Ascending aorta (tissue), 2 donors: ENCODE results near the gene COL20A1. TPM values are rescaled to one million over a fixed set of nuclear protein-coding genes. Genes with fewer than 3 reads are reported as not detected.

ENCODE experiments used
- DNase-seq, 2 donors: peaks; one replicate each; pipeline ENCODE4 v3.0.0-alpha.2; 2019; ENCODE audit warnings: low spot score in 2 of 2
- H3K27ac ChIP-seq, 2 donors: fragments of 200-600 bp; sonication (generic); one replicate each; pipeline ENCODE4 v1.5.1; 2016 to 2017; ENCODE audit warnings: mild to moderate bottlenecking in 1 of 2
- H3K27me3 ChIP-seq: fragments of 200-600 bp; sonication (generic); one replicate; pipeline ENCODE4 v1.5.1; 2017
- H3K36me3 ChIP-seq, 2 donors: fragments of 200-600 bp; sonication (generic); one replicate each; pipeline ENCODE4 v1.5.1; 2016
- H3K4me1 ChIP-seq, 2 donors: fragments of 200-600 bp; sonication (generic); one replicate each; pipeline ENCODE4 v1.5.1; 2016 to 2017; ENCODE audit warnings: mild to moderate bottlenecking in 1 of 2
- H3K4me3 ChIP-seq, 2 donors: fragments of 200-600 bp; sonication (generic); one replicate each; pipeline ENCODE4 v1.5.1; 2016 to 2017; ENCODE audit warnings: mild to moderate bottlenecking in 1 of 2
- H3K9me3 ChIP-seq, 2 donors: fragments of 200-600 bp; sonication (generic); one replicate each; pipeline ENCODE4 v1.5.1; 2016
- CTCF ChIP-seq, 3 experiments: fragments of 200-600 bp in 2 of 3; fragments of 450-650 bp in 1 of 3; sonication (generic) in 2 of 3; IDR thresholded peaks; one replicate each; pipeline ENCODE4 v1.5.1; 2016 to 2019; ENCODE audit warnings: antibody characterized with exemption in 3 of 3, mild to moderate bottlenecking in 1 of 3, moderate library complexity in 1 of 3
- intact Hi-C: fragments of 100-400 bp; cut with DNase I; formaldehyde crosslinking; loops from one replicate; pipeline ENCODE4 v1.15.1; 2023
- total RNA-seq: library from RNA; depleted of rRNA; stranded (reverse); fragments of >200 nt; gene quantifications from one replicate; pipeline ENCODE4 v1.1.0, GENCODE V29; 2016

COL20A1 gene
- not detected for total RNA-seq

DNA sequence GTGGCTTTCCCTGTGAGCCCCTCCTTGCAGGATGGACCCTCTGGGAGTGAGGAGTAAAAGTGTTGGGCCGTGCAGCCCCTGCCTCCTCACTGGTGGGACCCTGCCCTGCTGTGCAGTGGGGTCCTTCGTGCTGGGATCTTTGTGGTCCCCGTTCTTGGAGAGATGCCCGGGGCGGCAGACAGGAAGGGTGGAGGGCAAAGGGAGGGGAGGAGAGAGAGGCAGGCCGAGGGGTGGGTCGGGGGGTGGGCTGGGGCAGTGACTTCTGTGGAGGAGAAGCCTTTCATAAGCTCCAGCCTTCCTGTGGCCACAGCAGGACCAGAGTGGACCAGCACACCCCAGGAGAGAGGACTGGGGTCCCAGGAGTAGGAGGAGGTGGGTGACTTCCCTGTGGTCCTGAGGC is at the start of gene COL20A1:
Gene COL20A1, plus strand, starts transcription at position 283 of the 400 bp plus-strand sequence. CDS start 1,922 bp downstream, outside the sequence.
- Histone ChIP-seq H3K9me3 (no peaks in the 10 kb centered on the region), H3K27me3 (peaks cover 16% of the 10 kb centered on the region), H3K4me3 (no peak within 1 kb of the TSS)

DNA sequence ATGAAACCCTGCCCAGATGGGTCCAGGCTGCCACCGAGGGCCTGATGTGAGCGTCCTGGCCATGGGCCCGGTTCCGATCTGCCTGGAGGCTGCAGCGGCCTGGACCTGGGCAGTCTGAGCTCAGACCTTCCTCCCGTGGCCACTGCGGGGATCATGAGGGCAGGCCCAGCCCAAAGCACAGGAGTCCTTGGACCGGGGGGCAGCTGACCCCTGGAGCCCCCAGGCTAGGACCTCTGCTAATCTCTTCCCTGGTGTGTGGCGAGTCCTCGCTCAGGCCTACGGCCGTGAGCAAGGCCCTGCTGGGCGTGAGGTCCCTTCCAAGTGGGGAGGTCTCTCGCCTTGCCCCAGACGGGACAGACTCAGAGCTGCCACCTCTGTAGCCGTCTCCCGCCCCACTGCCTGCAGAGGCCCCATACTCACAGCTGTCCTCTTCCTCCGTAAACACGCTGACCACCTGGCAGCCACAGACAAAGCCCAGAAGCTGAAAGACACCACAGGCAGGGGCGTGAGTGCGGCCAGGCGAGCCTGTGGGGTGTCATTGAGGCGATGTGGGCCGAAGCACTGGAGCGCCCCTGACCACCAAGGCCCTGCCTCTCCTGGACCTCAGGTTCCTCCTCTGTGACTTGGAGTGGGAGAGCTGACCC is 49.3 kb upstream of the COL20A1 start:
- H3K36me3 ChIP-seq = no peaks in the 10 kb centered on the region
- DNase-seq = no peak
- intact Hi-C loops = no loop called here
- no peaks in the 10 kb centered on the region for H3K27me3 ChIP-seq
- H3K9me3 ChIP-seq = no peaks in the 10 kb centered on the region
- TF ChIP-seq CTCF (IDR thresholded peaks at IDR 0.05) = no peak
- no peak overlapping the region for H3K27ac ChIP-seq
- H3K4me3 ChIP-seq = no peak overlapping the region
- H3K4me1 ChIP-seq = no peaks in the 10 kb centered on the region

More for the DNA sequence above, at the start of gene COL20A1:
- intact Hi-C loops = no loop called here
- Histone ChIP-seq H3K27ac (no peak within 1 kb of the TSS), H3K36me3 (peaks cover 12 to 14% of the 10 kb centered on the region in 2 donors), H3K4me1 (no peaks in the 10 kb centered on the region)
- no peak for DNase-seq
- TF ChIP-seq CTCF (IDR thresholded peaks at IDR 0.05) = no peak

DNA sequence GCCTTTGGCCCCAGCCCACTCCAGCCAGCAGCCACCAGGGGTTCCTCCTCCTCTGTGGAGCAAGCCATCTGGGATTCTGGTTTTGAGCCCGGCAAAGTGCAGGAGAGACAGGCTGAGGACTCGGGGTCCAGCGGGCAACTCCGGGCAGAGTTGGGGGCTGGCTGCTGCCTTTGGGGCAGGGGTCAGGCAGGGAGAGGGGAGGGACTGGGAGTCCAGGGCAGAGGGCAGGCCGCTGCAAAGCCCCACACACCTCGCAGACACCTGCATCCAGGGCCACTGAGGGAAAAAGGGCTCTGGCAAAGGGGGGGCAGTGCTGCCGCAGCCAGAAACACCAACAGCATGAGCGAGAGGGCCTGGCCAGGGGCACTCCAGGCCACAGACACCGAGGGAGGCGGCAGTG is 48.5 kb upstream of the COL20A1 start:
- intact Hi-C loops = no loop called here
- no peak overlapping the region for H3K4me3 ChIP-seq
- no peak for TF ChIP-seq CTCF (IDR thresholded peaks at IDR 0.05)
- H3K36me3 ChIP-seq = no peaks in the 10 kb centered on the region
- no peaks in the 10 kb centered on the region for H3K4me1 ChIP-seq
- no peak overlapping the region for H3K27ac ChIP-seq
- DNase-seq = no peak
- H3K9me3 ChIP-seq = no peaks in the 10 kb centered on the region
- no peaks in the 10 kb centered on the region for H3K27me3 ChIP-seq

- H3K27me3 ChIP-seq = no peaks in the 10 kb centered on the region
- no peak for TF ChIP-seq CTCF (IDR thresholded peaks at IDR 0.05)
- intact Hi-C loops = no loop called here
Observed at GRCh38 chr20:63246490-63247288, 46.3 kb upstream of the COL20A1 start.

GRCh38 chr20:63247671-63248228 is 45.2 kb upstream of the COL20A1 start:
- no peaks in the 10 kb centered on the region for H3K9me3 ChIP-seq
- no peaks in the 10 kb centered on the region for H3K4me1 ChIP-seq
- DNase-seq = no peak
- no peak overlapping the region for H3K4me3 ChIP-seq
- no peak overlapping the region for H3K27ac ChIP-seq
- no peak for TF ChIP-seq CTCF (IDR thresholded peaks at IDR 0.05)
- no peaks in the 10 kb centered on the region for H3K27me3 ChIP-seq
- no peaks in the 10 kb centered on the region for H3K36me3 ChIP-seq
- intact Hi-C loops = no loop called here

More at GRCh38 chr20:63246490-63247288, 46.3 kb upstream of the COL20A1 start:
- no peak for DNase-seq
- Histone ChIP-seq H3K27ac (no peak overlapping the region), H3K4me3 (no peak overlapping the region), H3K4me1 (no peaks in the 10 kb centered on the region), H3K36me3 (no peaks in the 10 kb centered on the region), H3K9me3 (no peaks in the 10 kb centered on the region)
